Body of pancreas (tissue), 4 donors: ENCODE measurements around the gene RAP1GAP2.
"Not testable (repeated sequence)": the region's sequence is repeated elsewhere in the genome, so short reads cannot be mapped to it uniquely, and the experiment has no call there.

Experiments used
- POLR2A ChIP-seq, 3 donors: fragments of 450-650 bp; IDR thresholded peaks; one replicate each; pipeline ENCODE4 v1.6.1; 2016; ENCODE audit warnings: antibody characterized with exemption in 3 of 3, mild to moderate bottlenecking in 2 of 3
- TF ChIP-seq, protein P1 (sequence below), 7 experiments: fragments of 450-650 bp in 4 of 7; fragments of 200-600 bp in 3 of 7; sonication (generic) in 3 of 7; IDR thresholded peaks; one replicate each; pipeline ENCODE4 v1.5.1; 2016 to 2019; ENCODE audit warnings: antibody characterized with exemption in 7 of 7

- TF ChIP-seq POLR2A (IDR thresholded peaks at IDR 0.05): not testable (repeated sequence)
- TF ChIP-seq, protein P1, sequence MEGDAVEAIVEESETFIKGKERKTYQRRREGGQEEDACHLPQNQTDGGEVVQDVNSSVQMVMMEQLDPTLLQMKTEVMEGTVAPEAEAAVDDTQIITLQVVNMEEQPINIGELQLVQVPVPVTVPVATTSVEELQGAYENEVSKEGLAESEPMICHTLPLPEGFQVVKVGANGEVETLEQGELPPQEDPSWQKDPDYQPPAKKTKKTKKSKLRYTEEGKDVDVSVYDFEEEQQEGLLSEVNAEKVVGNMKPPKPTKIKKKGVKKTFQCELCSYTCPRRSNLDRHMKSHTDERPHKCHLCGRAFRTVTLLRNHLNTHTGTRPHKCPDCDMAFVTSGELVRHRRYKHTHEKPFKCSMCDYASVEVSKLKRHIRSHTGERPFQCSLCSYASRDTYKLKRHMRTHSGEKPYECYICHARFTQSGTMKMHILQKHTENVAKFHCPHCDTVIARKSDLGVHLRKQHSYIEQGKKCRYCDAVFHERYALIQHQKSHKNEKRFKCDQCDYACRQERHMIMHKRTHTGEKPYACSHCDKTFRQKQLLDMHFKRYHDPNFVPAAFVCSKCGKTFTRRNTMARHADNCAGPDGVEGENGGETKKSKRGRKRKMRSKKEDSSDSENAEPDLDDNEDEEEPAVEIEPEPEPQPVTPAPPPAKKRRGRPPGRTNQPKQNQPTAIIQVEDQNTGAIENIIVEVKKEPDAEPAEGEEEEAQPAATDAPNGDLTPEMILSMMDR (IDR thresholded peaks at IDR 0.05): not testable (repeated sequence)
Observed at GRCh38 chr17:3063507-3063906, 267.3 kb downstream of the RAP1GAP2 start, which contains the start of gene OR1D5.
